H1 (cell line): ENCODE measurements around the gene BPIFB3. TPM values are rescaled to one million over a fixed set of nuclear protein-coding genes. Genes with fewer than 3 reads are reported as not detected.

Experiments used
- CTCF ChIA-PET: fragments of 300-600 bp; sonication (Branson Sonifier 250); formaldehyde crosslinking; loops from one replicate; lab custom pipeline; 2021; ENCODE audit not compliant: partially characterized antibody; lab: Charles Lee
- POLR2A ChIA-PET: fragments of 300-600 bp; sonication (Branson Sonifier 250); formaldehyde crosslinking; loops from one replicate; lab custom pipeline; 2021; ENCODE audit warnings: inconsistent platforms; ENCODE audit not compliant: partially characterized antibody; lab: Charles Lee
- DNase-seq, 2 experiments: peaks; one replicate each; pipeline versions ENCODE4 v3.0.0 to v3.0.0-alpha.2; 2010 to 2022; ENCODE audit warnings: low spot score in 2 of 2, low read depth in 1 of 2, mixed read lengths in 1 of 2
- FAIRE-seq: peaks from 2 replicates; lab custom pipeline; 2011; peaks lifted over from hg19 to GRCh38; lab: Jason Lieb, UNC
- H2AFZ ChIP-seq: 2 replicates; pipeline ENCODE4 v1.8.1; 2012; ENCODE audit warnings: low read length, inconsistent platforms
- H2AK5ac ChIP-seq: 2 replicates; pipeline ENCODE4 v1.6.1; 2013; ENCODE audit warnings: low read depth, low read length
- H2BK120ac ChIP-seq: replicated peaks from 2 replicates; pipeline ENCODE3; 2013; ENCODE audit warnings: low read depth, low read length, inconsistent platforms
- H2BK12ac ChIP-seq: 2 replicates; pipeline ENCODE4 v1.6.1; 2013; ENCODE audit warnings: low read depth, low read length
- H2BK15ac ChIP-seq: 2 replicates; pipeline ENCODE4 v1.6.1; 2013; ENCODE audit warnings: low read length
- H2BK20ac ChIP-seq: 2 replicates; pipeline ENCODE4 v1.6.1; 2013; ENCODE audit warnings: low read length
- H2BK5ac ChIP-seq: 2 replicates; pipeline ENCODE4 v1.6.1; 2013; ENCODE audit warnings: low read depth, low read length
- H3K14ac ChIP-seq: 2 replicates; pipeline ENCODE4 v1.6.1; 2013; ENCODE audit warnings: inconsistent platforms; ENCODE audit not compliant: insufficient read length
- H3K18ac ChIP-seq: 2 replicates; pipeline ENCODE4 v1.6.1; 2013; ENCODE audit warnings: low read length; ENCODE audit errors: extremely low read depth
- H3K23ac ChIP-seq: 2 replicates; pipeline ENCODE4 v1.6.1; 2013; ENCODE audit warnings: inconsistent platforms; ENCODE audit not compliant: insufficient read length
- H3K23me2 ChIP-seq: 2 replicates; pipeline ENCODE4 v1.6.1; 2013; ENCODE audit warnings: low read depth, low read length
- H3K27ac ChIP-seq: 2 replicates; pipeline ENCODE4 v1.6.1; 2011; ENCODE audit warnings: low read depth, low read length, inconsistent platforms
- H3K27me3 ChIP-seq, 4 experiments: replicated peaks in 1 of 4; 1 replicate in 1 of 4; 2 replicates in 3 of 4; pipeline versions ENCODE4 v1.6.1 to v1.8.1; 2011 to 2013; ENCODE audit warnings: low read length in 3 of 4, mild to moderate bottlenecking in 3 of 4, inconsistent platforms in 2 of 4, mixed read lengths in 2 of 4, moderate library complexity in 1 of 4; ENCODE audit not compliant: control insufficient read depth in 3 of 4, insufficient read depth in 3 of 4; ENCODE audit errors: extremely low read depth in 1 of 4
- H3K36me3 ChIP-seq, 4 experiments: 2 replicates each; pipeline versions ENCODE4 v1.6.1 to v1.8.1; 2011 to 2013; ENCODE audit warnings: mild to moderate bottlenecking in 4 of 4, low read length in 3 of 4, moderate library complexity in 2 of 4, control low read depth in 1 of 4, inconsistent platforms in 1 of 4; ENCODE audit not compliant: insufficient read depth in 4 of 4, control insufficient read depth in 2 of 4
- H3K4ac ChIP-seq: replicated peaks from 2 replicates; pipeline ENCODE3; 2013; ENCODE audit warnings: low read length, low read depth, mixed read lengths, inconsistent platforms; ENCODE audit not compliant: insufficient read length
- H3K4me1 ChIP-seq, 4 experiments: replicated peaks in 1 of 4; 1 replicate in 1 of 4; 2 replicates in 3 of 4; pipeline versions ENCODE4 v1.6.1 to v1.8.1; 2011 to 2013; ENCODE audit warnings: low read length in 3 of 4, inconsistent platforms in 2 of 4, mixed read lengths in 1 of 4; ENCODE audit not compliant: insufficient read depth in 4 of 4, control insufficient read depth in 3 of 4
- H3K4me2 ChIP-seq, 2 experiments: 2 replicates each; pipeline versions ENCODE4 v1.6.1 to v1.8.1; 2011 to 2013; ENCODE audit warnings: low read depth in 2 of 2, low read length in 2 of 2, control low read depth in 1 of 2, inconsistent platforms in 1 of 2, mild to moderate bottlenecking in 1 of 2; ENCODE audit not compliant: insufficient read depth in 1 of 2
- H3K4me3 ChIP-seq, 4 experiments: fragments of 200-600, 300-600 bp in 1 of 4; sonication (generic), shearing (Covaris generic), sonication (Bioruptor Twin) in 1 of 4; 2 replicates each; pipeline versions ENCODE4 v1.5.1 to v1.8.1; 2011 to 2016; ENCODE audit warnings: low read length in 4 of 4, low read depth in 3 of 4, control low read depth in 2 of 4, inconsistent platforms in 2 of 4, mild to moderate bottlenecking in 2 of 4, mixed read lengths in 1 of 4, moderate library complexity in 1 of 4; ENCODE audit not compliant: insufficient read depth in 2 of 4; ENCODE audit errors: extremely low read depth in 1 of 4
- H3K56ac ChIP-seq: replicated peaks from 2 replicates; pipeline ENCODE3; 2013; ENCODE audit warnings: low read depth, mild to moderate bottlenecking, mixed read lengths, low read length, inconsistent platforms; ENCODE audit not compliant: insufficient read length
- H3K79me1 ChIP-seq: 2 replicates; pipeline ENCODE4 v1.6.1; 2013; ENCODE audit warnings: low read depth, low read length, control low read depth
- H3K79me2 ChIP-seq, 2 experiments: 2 replicates each; pipeline versions ENCODE4 v1.6.1 to v1.8.1; 2012 to 2013; ENCODE audit warnings: low read length in 2 of 2, mild to moderate bottlenecking in 2 of 2, inconsistent platforms in 1 of 2; ENCODE audit not compliant: insufficient read depth in 2 of 2, control insufficient read depth in 1 of 2
- H3K9ac ChIP-seq, 4 experiments: replicated peaks in 1 of 4; 1 replicate in 1 of 4; 2 replicates in 3 of 4; pipeline versions ENCODE4 v1.6.1 to v1.8.1; 2011 to 2013; ENCODE audit warnings: low read depth in 3 of 4, low read length in 3 of 4, control low read depth in 2 of 4, mild to moderate bottlenecking in 2 of 4, moderate library complexity in 2 of 4, inconsistent platforms in 1 of 4; ENCODE audit errors: extremely low read depth in 1 of 4
- H3K9me3 ChIP-seq, 2 experiments: 2 replicates each; pipeline versions ENCODE4 v1.6.1 to v1.8.1; 2012 to 2013; ENCODE audit warnings: mild to moderate bottlenecking in 2 of 2, moderate library complexity in 2 of 2, control low read depth in 1 of 2, inconsistent platforms in 1 of 2, low read depth in 1 of 2, low read length in 1 of 2, mixed read lengths in 1 of 2; ENCODE audit not compliant: insufficient read depth in 2 of 2
- H4K20me1 ChIP-seq, 2 experiments: replicated peaks in 1 of 2; 2 replicates each; pipeline versions ENCODE3 to v1.8.1; 2011 to 2013; ENCODE audit warnings: inconsistent platforms in 2 of 2, low read length in 2 of 2, mild to moderate bottlenecking in 1 of 2; ENCODE audit not compliant: insufficient read depth in 2 of 2, control insufficient read depth in 1 of 2
- H4K5ac ChIP-seq: 2 replicates; pipeline ENCODE4 v1.6.1; 2013; ENCODE audit warnings: low read length, low read depth, mixed read lengths, inconsistent platforms; ENCODE audit not compliant: insufficient read length
- H4K8ac ChIP-seq: 2 replicates; pipeline ENCODE4 v1.8.0; 2013; ENCODE audit warnings: mild to moderate bottlenecking, moderate library complexity, low read length, inconsistent platforms; ENCODE audit not compliant: insufficient read depth; ENCODE audit errors: extremely low read depth
- H4K91ac ChIP-seq: replicated peaks from 2 replicates; pipeline ENCODE3; 2013; ENCODE audit warnings: low read length, mixed read lengths, inconsistent platforms; ENCODE audit not compliant: insufficient read length
- BRCA1 ChIP-seq: IDR thresholded peaks from 2 replicates; pipeline ENCODE4 v1.6.1; 2012; ENCODE audit warnings: low read depth, low read length, improper control_type of control experiment
- FOSL1 ChIP-seq: IDR thresholded peaks from 2 replicates; pipeline ENCODE4 v1.6.1; 2011; ENCODE audit warnings: mild to moderate bottlenecking, low read depth, low read length, moderate library complexity; ENCODE audit not compliant: insufficient read depth
- HDAC6 ChIP-seq: IDR thresholded peaks from one replicate; pipeline ENCODE4 v1.7.1; 2012; ENCODE audit warnings: low read depth, mild to moderate bottlenecking, inconsistent platforms, low read length, moderate library complexity
- MAFK ChIP-seq: IDR thresholded peaks from 2 replicates; pipeline ENCODE4 v1.6.1; 2012; ENCODE audit warnings: low read depth, mild to moderate bottlenecking, improper control_type of control experiment, low read length
- NANOG ChIP-seq: IDR thresholded peaks from 2 replicates; pipeline ENCODE4 v1.6.1; 2011; ENCODE audit warnings: low read length, low read depth, mild to moderate bottlenecking, inconsistent platforms; ENCODE audit not compliant: insufficient read depth, poor library complexity, severe bottlenecking
- RAD21 ChIP-seq, 2 experiments: IDR thresholded peaks in 1 of 2; conservative IDR thresholded peaks in 1 of 2; 2 replicates each; pipeline ENCODE4 v1.6.1; 2011; ENCODE audit warnings: low read depth in 2 of 2, low read length in 2 of 2, improper control_type of control experiment in 1 of 2, inconsistent platforms in 1 of 2, mild to moderate bottlenecking in 1 of 2, moderate library complexity in 1 of 2
- RXRA ChIP-seq: IDR thresholded peaks from 2 replicates; pipeline ENCODE4 v1.6.1; 2011; ENCODE audit warnings: low read depth, mild to moderate bottlenecking, low read length, moderate library complexity; ENCODE audit not compliant: insufficient read depth
- SIRT6 ChIP-seq: IDR thresholded peaks from one replicate; pipeline ENCODE4 v1.7.1; 2012; ENCODE audit warnings: low read length, inconsistent platforms
- SP1 ChIP-seq: IDR thresholded peaks from 2 replicates; pipeline ENCODE4 v1.6.1; 2011; ENCODE audit warnings: low read depth, low read length
- TCF12 ChIP-seq: IDR thresholded peaks from 2 replicates; pipeline ENCODE4 v1.6.1; 2011; ENCODE audit warnings: low read depth, mild to moderate bottlenecking, low read length
- ZNF274 ChIP-seq: IDR thresholded peaks from 2 replicates; pipeline ENCODE4 v1.7.0; 2012; ENCODE audit warnings: low read length, borderline replicate concordance; ENCODE audit errors: extremely low read depth
- WGBS, 2 experiments: shearing (Covaris generic) in 1 of 2; methylation state at CpG; one replicate each; pipeline versions ENCODE4 v1.1.6 to v1.1.7; 2013 to 2015; ENCODE audit warnings: low lambda C conversion rate in 2 of 2, mixed read lengths in 2 of 2, inconsistent platforms in 1 of 2, low coverage in 1 of 2, missing lambda C conversion rate in 1 of 2; ENCODE audit not compliant: insufficient replicate concordance in 2 of 2, insufficient coverage in 1 of 2, insufficient read length in 1 of 2; ENCODE audit errors: extremely low coverage in 1 of 2, missing lambda C conversion rate in 1 of 2; 5-methylcytosine and 5-hydroxymethylcytosine counted together
- polyA plus RNA-seq, 7 experiments: library from polyadenylated mRNA; depleted of rRNA in 3 of 7; stranded (reverse) in 5 of 7; unstranded in 2 of 7; fragments of >200 nt in 5 of 7; fragments of 200-250 nt in 2 of 7; gene quantifications; 1 replicate in 5 of 7; 2 replicates in 1 of 7; 4 replicates in 1 of 7; pipeline versions ENCODE4 v1.2.1 to v1.2.3, GENCODE V29; 2011 to 2013; ENCODE audit warnings: missing spikeins in 2 of 7, mixed read lengths in 2 of 7
- total RNA-seq: library from RNA; stranded (reverse); fragmentation: NEBNext Ultra II Directional; extraction: Animal tissue kit (Norgen Biotek cat#: 25700); gene quantifications from 2 replicates; pipeline ENCODE4 v1.2.1, GENCODE V29; 2021
- TF ChIP-seq, protein P1 (sequence below), 3 experiments: IDR thresholded peaks; 1 replicate in 2 of 3; 2 replicates in 1 of 3; pipeline versions ENCODE4 v1.5.1 to v1.6.1; 2011; ENCODE audit warnings: low read length in 3 of 3, mild to moderate bottlenecking in 3 of 3, inconsistent platforms in 2 of 3, low read depth in 1 of 3, moderate library complexity in 1 of 3; ENCODE audit not compliant: insufficient read depth in 1 of 3; ENCODE audit errors: control extremely low read depth in 1 of 3

Gene BPIFB3
- total and polyA plus RNA-seq, 2 of the 8 experiments (the other 6 are each of a cell fraction or from before 2014, with no cell fraction given): not detected

DNA sequence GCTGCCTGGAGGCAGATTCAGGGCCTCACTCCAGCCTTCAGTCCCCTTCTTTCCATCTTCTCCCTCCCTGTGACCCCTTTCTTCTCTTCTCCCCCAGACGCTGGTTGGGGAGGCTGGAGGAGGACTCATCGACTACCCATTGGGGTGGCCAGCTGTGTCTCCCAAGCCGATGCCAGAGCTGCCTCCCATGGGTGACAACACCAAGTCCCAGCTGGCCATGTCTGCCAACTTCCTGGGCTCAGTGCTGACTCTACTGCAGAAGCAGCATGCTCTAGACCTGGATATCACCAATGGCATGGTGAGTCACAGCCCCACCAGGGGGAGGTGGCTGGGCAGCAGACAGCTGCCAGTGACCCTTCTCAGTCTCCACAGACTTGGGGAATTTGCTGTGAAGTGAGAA is 38.7 kb downstream of the BPIFB3 start:
- DNase-seq (no peak), FAIRE-seq (no peak)
- no peak overlapping the region for H2BK20ac ChIP-seq
- no peak overlapping the region for H3K23ac ChIP-seq
- no peaks in the 10 kb centered on the region for H4K20me1 ChIP-seq
- H2BK15ac ChIP-seq: no peak overlapping the region
- H3K9ac ChIP-seq: no peak overlapping the region
- no peaks in the 10 kb centered on the region for H3K36me3 ChIP-seq
- no peak overlapping the region for H2BK5ac ChIP-seq
- no peaks in the 10 kb centered on the region for H3K4me1 ChIP-seq
- 71% methylated on average over 3 of the region's 3 CpGs; no CpG with 5 or more reads in 1 of the 2 experiments for WGBS, 2 experiments
- H3K79me1 ChIP-seq: no peaks in the 10 kb centered on the region
- no peak overlapping the region for H3K14ac ChIP-seq
- no peak overlapping the region for H3K27ac ChIP-seq
- H3K4me3 ChIP-seq: no peak overlapping the region
- no peaks in the 10 kb centered on the region for H3K27me3 ChIP-seq
- H3K56ac ChIP-seq: no peak overlapping the region
- H3K9me3 ChIP-seq: no peaks in the 10 kb centered on the region
- H2AK5ac ChIP-seq: no peak overlapping the region
- H3K4ac ChIP-seq: no peak overlapping the region
- no peak overlapping the region for H2AFZ ChIP-seq
- POLR2A ChIA-PET: no interaction called here
- H4K5ac ChIP-seq: no peak overlapping the region
- no peak overlapping the region for H2BK120ac ChIP-seq
- H3K18ac ChIP-seq: no peak overlapping the region
- no peak overlapping the region for H3K4me2 ChIP-seq
- peaks cover 7% of the 10 kb centered on the region; the same call in 1 of the 2 replicates for H3K23me2 ChIP-seq
- H4K8ac ChIP-seq: no peak overlapping the region
- CTCF ChIA-PET: interaction anchor here (0.5 to 1.8 kb wide), 3 partner anchors 97 to 157 kb away, joined by 3 to 6 read pairs (median 3); no protein-coding TSS in a partner anchor
- no peak overlapping the region for H4K91ac ChIP-seq
- no peak overlapping the region for H2BK12ac ChIP-seq
- H3K79me2 ChIP-seq: no peaks in the 10 kb centered on the region
- no peak for TF ChIP-seq ZNF274
- TF ChIP-seq, protein P1, sequence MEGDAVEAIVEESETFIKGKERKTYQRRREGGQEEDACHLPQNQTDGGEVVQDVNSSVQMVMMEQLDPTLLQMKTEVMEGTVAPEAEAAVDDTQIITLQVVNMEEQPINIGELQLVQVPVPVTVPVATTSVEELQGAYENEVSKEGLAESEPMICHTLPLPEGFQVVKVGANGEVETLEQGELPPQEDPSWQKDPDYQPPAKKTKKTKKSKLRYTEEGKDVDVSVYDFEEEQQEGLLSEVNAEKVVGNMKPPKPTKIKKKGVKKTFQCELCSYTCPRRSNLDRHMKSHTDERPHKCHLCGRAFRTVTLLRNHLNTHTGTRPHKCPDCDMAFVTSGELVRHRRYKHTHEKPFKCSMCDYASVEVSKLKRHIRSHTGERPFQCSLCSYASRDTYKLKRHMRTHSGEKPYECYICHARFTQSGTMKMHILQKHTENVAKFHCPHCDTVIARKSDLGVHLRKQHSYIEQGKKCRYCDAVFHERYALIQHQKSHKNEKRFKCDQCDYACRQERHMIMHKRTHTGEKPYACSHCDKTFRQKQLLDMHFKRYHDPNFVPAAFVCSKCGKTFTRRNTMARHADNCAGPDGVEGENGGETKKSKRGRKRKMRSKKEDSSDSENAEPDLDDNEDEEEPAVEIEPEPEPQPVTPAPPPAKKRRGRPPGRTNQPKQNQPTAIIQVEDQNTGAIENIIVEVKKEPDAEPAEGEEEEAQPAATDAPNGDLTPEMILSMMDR (IDR thresholded peaks at IDR 0.05; ENCODE audit: control extremely low read depth in 1 of 3, insufficient read depth in 1 of 3, low read depth in 1 of 3, low read length in 3 of 3): no peak
- TF ChIP-seq SP1: no peak
- no peak for TF ChIP-seq FOSL1
- no peak for TF ChIP-seq TCF12
- TF ChIP-seq MAFK: no peak
- no peak for TF ChIP-seq RAD21 (IDR thresholded peaks at IDR 0.05 in 1 of 2, conservative IDR thresholded peaks at IDR 0.05 in 1 of 2; ENCODE audit: low read depth in 2 of 2, low read length in 2 of 2)
- no peak for TF ChIP-seq RXRA
- no peak for TF ChIP-seq HDAC6
- TF ChIP-seq NANOG: no peak
- no peak for TF ChIP-seq SIRT6
- no peak for TF ChIP-seq BRCA1
